ENCODE measurements around the gene IQGAP1.
"Not testable (repeated sequence)": the region's sequence is repeated elsewhere in the genome, so short reads cannot be mapped to it uniquely, and the experiment has no call there.

IQGAP1 gene

DNA sequence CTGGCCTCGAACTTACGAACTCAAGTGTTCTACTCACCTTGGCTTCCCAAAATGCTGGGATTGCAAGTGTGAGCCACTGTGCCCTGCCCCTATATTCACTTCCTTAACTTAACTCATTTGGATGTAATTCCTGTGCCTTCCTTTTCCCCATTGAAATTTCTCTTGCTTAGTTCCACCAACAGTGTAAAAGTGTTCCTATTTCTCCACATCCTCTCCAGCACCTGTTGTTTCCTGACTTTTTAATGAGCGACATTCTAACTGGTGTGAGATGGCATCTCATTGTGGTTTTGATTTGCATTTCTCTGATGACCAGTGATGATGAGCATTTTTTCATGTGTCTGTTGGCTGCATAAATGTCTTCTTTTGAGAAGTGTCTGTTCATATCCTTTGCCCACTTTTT is 21.5 kb downstream of the IQGAP1 start:
- not testable (repeated sequence) for DNase-seq (ENCODE audit: low read depth)

DNA sequence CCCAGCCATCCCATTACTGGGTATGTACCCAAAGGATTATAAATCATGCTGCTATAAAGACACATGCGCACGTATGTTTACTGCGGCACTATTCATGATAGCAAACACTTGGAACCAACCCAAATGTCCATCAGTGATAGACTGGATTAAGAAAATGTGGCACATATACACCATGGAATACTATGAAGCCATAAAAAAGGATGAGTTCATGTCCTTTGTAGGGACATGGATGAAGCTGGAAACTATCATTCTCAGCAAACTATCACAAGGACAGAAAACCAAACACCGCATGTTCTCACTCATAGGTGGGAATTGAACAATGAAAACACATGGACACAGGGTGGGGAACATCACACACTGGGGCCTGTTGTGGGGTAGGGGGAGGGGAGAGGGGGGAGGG is 22.3 kb downstream of the IQGAP1 start:
- not testable (repeated sequence) for DNase-seq (ENCODE audit: low read depth)

DNA sequence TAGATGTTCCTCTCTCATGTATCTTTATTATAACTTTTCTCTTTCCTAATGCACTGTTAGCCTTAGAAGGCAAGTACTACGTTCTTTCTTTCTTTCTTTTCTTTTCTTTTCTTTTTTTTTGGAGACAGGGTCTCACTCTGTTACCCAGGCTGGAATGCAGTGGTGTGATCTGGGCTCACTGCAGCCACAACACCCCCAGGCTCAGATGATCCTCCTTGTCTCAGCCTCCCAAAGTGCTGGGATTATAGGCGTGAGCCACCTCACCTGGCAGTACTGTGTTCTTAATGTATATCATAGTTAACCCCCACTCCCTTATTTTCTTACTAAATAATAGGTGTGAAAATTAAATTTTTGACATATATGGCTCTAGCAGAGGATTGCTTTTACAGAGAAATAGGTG is 23.1 kb downstream of the IQGAP1 start:
- DNase-seq (ENCODE audit: low read depth): no peak

DNA sequence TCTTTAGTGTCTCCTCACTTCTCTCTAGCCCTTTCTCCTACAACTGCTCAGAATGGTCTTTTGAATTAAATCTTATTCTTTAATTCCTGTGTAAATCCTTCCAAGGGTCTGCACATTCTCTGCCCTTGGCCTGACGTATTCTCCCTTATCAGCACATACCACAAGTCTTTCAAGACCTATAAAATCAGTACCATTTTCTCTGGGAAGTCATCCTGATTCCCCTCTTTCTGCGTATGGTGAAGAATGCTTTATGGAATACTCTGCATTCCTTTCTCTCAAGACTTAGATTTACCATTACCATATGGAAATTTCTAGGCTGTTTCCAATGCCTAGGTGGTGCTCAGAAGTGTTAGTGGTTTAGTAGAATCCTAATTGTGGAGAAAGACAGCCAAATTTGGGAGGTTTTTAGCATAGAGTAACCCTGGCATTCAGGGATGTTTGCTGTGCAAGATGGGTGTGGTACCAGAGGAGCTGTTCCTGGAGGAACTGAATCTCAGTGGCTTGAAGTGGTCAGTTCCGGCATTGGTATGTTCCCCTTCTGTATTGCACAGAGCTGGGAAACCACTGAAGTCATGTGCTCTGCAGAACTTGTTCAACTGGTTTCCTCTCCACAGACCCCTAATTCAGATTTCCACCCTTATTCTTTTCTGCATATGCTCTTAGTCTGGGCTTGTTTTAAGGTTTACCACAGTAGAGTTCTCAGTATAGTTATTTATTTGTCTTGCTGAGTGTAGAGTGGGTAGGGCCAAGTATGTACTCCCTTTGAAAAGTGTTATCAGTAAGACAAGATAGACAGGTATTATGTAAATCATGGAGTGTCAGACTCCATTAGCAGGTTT is 24.5 kb downstream of the IQGAP1 start:
- DNase-seq (ENCODE audit: low read depth): no peak

DNA sequence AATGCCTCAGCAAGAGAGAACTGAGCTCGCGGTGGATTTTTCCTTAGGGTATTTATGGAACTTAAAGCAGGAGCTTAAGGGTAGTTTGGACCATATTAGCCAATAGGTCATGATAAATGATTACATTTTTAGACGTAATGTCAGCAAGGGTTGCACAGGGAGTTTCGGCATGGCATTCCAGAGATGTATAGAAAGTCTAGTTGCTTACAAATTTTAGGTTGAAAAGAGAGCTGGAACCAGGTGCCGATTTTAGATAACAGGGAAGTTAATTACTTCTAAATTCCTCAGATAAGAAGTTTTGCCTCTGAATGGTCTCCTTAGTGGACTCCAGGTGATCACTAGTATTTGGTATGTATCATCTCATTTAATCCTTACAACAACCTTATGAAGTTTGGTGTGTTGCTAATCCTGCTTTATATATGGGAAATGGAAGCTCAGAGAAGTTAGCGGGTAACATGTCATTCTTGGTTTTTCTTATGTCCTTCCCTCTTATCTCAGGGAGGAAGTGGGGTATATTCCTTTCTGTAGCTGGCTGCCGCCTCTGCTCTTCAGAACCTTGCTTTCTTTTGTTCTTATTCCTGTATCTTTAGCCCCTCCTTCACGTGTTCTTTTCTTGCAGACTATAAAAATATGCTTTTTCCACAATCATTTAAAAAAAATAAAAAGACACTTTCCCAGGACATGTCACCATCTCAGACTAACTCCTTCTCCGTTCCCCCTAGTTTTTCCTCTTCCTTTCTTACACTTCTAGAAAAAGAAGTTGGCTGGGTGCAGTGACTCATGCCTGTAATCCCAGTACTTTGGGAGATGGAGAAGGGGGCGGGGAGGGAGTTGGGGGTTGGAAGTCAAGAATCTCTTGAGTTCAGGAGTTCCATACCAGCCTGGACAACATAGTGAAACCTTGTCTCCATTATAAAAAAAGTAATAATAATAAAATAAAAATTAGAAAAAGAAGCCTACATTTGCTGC is 25.7 kb downstream of the IQGAP1 start:
- no peak for DNase-seq (ENCODE audit: low read depth)

DNA sequence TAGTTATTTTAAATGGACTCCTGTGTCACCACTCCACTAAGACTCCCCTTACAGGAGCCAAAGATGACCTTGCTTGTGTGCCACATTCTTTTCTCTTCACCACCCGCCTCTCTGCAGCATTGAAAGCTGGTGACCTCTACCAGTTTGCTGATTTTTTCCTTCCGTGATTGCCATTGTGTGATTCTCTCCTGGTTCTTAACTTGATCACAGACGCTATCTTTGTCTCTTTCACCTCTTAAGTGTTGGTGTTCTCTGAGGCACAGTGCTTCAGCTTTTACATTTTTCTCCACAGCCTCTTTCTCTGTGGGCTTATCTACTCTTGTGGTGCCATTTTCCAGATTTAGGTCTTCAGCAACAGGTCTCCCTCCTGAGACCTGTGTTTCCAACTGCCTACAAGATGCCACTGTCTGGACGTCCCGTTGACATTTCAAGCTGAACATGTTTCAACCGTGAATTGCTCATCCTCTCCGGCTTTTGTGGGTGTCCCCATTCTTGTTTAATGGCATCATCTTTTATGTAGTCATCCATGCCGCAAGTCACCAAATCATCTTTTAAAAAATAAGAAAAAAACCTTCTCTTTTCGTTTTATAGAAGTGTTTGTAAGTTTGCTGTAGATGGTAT is 26.5 kb downstream of the IQGAP1 start:
- peak; percentile 69 for DNase-seq (ENCODE audit: low read depth)

DNA sequence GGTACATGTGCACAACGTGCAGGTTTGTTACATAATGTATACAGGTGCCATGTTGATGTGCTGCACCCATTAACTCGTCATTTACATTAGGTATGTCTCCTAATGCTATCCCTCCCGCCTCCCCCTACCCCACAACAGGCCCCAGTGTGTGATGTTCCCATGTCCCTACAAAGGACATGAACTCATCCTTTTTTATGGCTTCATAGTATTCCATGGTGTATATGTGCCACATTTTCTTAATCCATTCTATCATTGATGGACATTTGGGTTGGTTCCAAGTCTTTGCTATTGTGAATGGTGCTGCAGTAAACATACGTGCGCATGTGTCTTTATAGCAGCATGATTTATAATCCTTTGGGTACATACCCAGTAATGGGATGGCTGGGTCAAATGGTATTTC is 28.0 kb downstream of the IQGAP1 start:
- not testable (repeated sequence) for DNase-seq (ENCODE audit: low read depth)

DNA sequence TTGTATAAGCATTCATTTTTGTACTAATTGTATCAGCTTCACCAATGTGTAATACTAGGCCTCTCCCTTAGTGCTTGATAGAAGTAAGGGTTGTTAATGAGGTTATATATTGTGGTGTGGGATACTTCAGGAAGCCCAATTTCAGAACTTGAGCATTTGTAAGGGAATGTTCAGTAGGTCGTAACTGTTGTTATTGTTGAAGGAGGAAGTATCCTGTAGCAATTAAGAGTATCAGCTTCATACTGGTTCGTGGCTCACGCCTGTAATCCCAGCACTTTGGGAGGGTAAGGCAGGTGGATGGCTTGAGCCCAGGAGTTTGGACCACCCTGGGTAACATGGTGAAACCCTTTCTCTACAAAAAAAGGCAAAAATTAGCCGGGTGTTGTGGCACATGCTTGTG is 30.6 kb downstream of the IQGAP1 start:
- no peak for DNase-seq (ENCODE audit: low read depth)

DNA sequence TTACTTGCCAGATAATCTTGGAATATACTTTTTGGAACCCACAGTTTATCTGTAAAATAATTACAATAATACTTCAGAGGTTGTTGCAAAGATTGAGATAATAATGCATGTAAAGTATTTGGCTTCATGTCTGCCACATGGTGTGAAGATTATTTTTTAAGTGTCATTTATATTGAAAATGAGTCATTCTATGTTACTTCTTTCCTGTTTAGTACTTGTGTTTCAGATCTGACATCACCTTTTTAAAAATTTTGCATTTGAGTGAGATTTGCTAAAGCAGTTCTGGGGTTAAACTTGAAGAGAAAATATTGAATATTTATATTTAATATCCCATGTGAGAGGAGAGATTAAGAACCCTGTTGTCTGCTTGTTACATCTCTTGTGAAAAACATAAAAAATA is 31.2 kb downstream of the IQGAP1 start:
- no peak for DNase-seq (ENCODE audit: low read depth)

DNA sequence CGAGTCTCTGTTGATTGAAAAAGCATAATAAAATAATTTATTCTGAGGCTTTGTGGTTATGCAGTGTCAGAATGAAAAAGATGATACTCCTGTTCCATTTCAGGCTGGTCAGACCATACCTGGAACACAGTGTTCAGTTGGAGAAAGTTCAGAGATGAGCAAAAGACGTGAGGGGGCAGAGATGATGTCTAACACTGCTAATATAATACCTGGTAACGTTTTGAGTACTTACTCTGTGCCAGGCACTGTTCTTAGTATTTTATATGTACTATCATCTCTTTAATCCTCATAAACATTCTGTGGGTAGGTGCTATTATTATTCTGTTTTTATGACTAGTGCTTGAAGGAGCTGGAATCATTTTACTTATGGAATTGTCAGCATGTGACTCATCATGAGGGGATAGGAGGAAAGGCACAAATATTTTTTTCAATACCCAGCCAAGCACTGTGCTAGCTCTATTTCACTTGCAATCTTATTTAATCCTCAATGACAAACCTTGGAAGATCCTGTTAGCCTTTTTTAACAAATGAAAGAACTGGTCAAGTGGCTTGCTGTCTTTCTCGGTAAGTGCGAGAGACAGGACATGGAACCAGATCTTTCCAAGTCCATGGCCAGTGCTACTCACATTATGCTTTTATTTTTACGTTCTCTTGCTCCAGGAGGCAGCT is 31.8 kb downstream of the IQGAP1 start:
- no peak for DNase-seq (ENCODE audit: low read depth)

DNA sequence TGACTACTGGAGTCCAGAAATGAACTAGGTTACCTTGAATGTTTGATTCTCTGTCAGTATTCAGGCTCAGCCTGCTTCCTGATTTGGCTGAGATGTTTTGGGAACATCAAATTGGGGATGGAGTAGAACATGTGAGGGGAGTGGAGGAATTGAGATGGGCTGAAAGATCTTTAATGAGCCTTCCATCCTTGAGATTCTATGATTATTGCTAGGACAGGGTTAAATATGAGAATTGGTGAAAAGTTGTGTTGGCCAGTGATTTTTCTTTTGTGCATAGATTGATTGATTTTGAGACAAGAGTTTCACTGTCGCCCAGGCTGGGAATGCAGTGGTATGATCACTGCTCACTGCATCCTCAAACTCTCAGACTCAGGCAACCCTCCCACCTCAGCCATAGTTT is 32.4 kb downstream of the IQGAP1 start:
- no peak for DNase-seq (ENCODE audit: low read depth)

DNA sequence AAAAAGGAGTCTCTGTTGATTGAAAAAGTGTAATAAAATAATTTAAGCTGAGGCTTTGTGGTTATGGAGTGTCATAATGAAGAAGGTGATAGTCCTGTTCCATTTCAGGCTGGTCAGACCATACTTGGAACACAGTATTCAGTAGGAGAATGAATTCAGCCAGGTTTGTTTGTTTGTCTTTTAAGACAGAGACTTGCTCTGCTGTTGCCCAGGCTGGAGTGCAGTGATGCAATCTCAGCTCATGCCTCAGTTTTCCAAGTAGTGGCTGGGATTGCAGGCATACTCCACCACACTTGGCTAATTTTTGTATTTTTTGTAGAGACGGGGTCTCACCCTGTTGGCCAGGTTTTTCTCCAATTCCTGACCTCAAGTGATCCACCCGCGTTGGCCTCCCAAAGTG is 33.5 kb downstream of the IQGAP1 start:
- no peak for DNase-seq (ENCODE audit: low read depth)

DNA sequence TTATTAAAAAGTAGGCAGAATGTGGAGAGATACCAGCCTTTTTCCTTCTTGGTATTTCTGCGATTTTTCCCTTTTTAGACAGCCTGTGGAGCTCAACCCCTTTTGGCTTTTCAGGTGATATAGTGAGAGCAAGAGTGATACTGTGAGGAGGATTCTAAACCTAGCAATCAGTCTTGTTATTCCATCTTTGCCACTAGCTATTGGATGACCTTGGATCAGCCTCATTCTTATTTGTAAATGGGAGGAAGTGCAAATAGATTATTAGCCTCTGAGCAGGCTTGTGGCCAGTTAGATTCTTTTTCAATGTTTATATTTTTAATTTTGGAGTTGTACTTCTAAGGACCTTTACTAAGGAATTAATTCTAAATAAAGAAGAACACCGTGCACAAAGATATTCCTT is 34.0 kb downstream of the IQGAP1 start:
- DNase-seq (ENCODE audit: low read depth): no peak

DNA sequence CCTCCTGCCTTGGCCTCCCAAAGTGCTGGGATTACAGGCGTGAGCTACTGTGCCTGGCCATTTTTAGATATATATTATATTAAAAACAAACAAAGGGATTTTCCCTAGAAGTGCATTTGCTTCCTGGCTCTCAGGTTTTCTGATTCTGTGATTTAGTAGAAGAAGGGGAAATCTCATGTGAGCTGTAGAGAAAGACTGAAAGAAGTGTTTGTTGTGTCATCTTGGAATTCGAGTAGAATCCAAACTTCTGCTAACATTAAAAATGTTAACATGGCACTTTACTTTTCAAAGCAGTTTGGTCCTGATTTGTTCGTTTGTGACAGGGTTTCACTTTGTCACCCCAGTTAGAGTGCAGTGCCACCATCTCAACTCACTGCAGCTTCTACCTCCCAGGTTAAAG is 34.9 kb downstream of the IQGAP1 start:
- no peak for DNase-seq (ENCODE audit: low read depth)

DNA sequence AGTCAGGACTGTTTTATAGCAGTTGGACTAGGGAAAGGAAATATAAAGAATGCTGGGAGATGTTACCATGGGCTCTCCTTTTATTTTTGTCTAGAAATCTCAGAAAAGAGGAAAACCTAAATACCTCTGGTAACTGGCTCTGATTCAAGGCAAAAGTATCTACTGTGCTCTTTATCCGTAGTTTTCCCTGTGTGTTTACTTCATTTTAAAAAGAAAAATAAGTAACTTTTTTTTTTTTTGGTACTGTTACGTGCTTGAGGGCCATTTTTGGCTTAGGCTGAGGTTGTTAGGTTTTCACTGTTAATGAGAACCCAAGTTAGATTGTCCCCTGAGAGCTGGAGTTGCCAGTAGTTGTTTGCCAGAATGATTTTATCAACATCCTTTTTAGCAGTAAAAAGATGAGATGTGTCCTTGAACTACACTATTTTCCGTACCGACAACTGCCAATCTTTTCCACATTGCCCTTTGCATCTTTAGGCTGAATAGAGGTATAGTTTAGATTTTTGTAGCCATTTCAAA is 35.8 kb downstream of the IQGAP1 start:
- no peak for DNase-seq (ENCODE audit: low read depth)

DNA sequence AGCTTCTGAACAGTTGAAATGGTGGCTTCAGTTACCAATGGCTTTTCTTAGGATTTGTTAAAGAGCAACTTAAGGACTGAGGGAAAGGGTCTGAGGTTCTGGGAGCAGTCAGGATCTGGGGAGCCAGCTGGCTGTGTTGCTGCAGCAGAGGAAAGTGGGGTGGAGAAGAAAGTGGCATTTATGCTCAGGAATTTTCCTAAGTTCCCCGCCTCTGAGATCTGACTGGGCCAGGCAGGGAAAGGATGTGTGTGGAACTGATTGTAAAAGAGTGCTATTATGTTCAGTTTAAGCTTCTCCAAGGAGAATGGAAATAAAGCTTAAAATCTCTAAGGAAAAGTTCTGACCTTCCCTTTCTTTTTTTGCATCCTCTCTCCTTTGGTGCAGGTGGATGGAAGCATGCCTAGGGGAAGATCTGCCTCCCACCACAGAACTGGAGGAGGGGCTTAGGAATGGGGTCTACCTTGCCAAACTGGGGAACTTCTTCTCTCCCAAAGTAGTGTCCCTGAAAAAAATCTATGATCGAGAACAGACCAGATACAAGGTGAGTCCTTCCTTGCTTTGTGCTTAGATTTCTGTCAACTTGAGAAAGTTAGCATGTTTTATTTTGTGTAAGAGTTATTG is 37.8 kb downstream of the IQGAP1 start:
- no peak for DNase-seq (ENCODE audit: low read depth)

DNA sequence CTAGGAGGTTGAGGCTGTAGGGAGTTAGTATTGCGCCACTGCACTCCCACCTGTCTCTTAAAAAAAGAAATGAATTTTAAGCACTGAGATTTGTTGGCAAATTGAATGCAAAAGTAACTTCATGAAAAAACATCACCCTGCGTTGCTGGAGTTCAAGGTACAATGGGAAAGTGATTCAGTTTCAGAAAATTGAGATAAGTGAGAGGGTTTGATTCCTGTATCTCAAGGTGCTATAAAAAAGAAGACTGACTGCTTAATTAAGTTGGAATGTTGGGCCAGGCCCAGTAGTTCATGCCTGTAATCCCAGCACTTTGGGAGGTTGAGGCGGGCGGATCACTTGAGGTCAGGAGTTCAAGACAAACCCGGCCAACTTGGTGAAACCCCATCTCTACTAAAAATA is 39.1 kb downstream of the IQGAP1 start:
- no peak for DNase-seq (ENCODE audit: low read depth)

DNA sequence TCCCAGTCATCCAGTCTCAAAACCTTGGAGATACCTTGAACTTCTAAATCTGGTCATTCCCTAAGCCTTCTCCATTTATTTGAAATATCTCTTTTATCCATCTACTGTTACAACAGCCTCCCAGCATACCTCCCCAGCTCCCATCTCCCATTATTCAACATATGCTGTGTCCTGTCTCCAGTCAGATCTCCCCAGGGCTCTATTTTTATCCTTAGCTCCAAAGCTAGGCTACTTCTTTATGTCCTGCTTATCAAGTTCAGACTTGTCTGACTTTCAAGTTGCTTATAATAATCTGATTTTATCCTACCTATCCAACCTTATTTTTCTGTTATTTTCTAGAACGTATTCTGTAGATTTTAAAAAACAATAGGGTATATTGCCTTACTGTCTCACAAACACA is 44.2 kb downstream of the IQGAP1 start:
- DNase-seq (ENCODE audit: low read depth): no peak

DNA sequence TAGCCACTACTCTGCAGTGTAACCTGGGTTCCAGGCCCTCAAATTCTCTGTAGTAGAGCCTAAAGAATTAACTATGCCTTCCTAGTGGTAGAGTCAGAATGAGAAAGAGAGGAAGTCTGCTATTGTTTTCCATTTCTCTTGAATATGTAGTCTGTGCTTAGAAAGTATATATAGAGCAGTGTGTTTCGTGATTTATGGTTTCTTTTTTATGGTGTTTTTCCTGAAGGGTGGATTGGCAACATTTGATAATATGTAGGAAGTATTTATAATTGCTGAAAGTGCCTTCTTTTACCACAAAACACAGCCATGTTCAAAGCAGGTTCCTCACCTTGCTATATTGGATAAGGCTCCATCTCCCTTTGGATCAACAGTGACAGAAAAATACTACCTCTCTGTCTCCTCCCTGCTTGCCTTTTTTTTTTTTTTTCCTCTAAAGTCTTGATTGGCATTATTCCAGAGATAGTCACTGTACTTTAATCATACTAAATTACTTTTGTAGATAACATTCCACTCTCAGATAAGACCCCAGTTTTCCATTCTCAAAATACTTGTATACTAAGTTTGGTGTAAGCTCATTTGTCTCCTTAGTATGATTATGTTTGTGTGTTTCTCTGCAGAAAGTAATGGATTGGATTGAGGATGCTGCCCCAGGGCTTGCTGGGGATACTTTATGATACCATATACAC is 47.8 kb downstream of the IQGAP1 start:
- DNase-seq (ENCODE audit: low read depth): no peak

DNA sequence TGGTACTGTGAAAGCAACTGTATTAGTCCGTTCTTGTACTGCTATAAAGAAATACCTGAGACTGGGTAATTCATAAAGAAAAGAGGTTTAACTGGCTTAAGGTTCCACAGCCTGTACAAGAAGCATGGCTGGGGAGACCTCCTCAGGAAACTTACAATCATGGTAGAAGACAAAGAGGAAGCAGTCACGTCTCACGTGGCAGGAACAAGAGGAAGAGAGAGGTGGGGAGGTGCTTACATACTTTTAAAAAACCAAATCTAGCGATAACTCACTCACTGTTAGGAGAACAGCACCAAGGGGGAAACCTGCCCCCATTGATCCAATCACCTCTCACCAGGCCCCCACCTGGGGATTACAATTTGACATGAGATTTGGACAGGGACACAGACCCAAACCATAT is 48.9 kb downstream of the IQGAP1 start:
- no peak for DNase-seq (ENCODE audit: low read depth)

DNA sequence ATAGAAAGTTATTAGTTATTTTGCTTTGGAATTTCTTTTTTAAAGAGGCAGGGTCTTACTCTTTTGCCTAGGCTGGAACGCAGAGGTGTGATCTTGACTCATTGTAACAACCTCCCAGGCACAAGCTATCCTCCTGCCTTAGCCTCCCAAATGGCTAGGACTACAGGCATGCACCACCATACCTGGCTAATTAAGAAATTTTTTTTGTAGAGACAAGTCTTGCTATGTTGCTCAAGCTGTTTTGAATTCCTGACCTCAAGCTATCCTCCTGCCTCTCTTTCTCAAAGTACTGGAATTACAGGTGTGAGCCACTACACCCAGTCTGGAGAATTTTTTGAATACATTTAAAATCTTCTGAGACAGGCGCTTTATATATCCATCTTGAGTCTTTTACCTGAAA is 49.5 kb downstream of the IQGAP1 start:
- DNase-seq (ENCODE audit: low read depth): no peak
